ENCODE measurements around the gene MTHFSD. TPM values are rescaled to one million over a fixed set of nuclear protein-coding genes. Genes with fewer than 3 reads are reported as not detected.

MTHFSD gene
- total and polyA plus RNA-seq, 3 donors from 2014 or later: 42.2 to 55.6 (median 45.0) TPM

- TF ChIP-seq POLR2A (IDR thresholded peaks at IDR 0.05) (no peak), CTCF (IDR thresholded peaks at IDR 0.05) (no peak)
- H3K4me1 ChIP-seq: no peaks in the 10 kb centered on the region
- H3K27ac ChIP-seq: no peak overlapping the region
- no peaks in the 10 kb centered on the region for H3K9me3 ChIP-seq
- H3K27me3 ChIP-seq: no peaks in the 10 kb centered on the region
- DNase-seq: no peak
- 84 to 91% methylated on average over 6 of the region's 6 CpGs for WGBS, 2 donors
- intact Hi-C loops (cut with DNase I; ENCODE audit: low total_unique reads): no loop called here
- H3K4me3 ChIP-seq: no peak overlapping the region
- H3K36me3 ChIP-seq (ENCODE audit: low read depth, missing control alignments): no peaks in the 10 kb centered on the region
Measured at GRCh38 chr16:86540894-86541293, 14.1 kb downstream of the MTHFSD start.

- Histone ChIP-seq H3K4me3 (no peak overlapping the region), H3K9me3 (no peaks in the 10 kb centered on the region), H3K36me3 (ENCODE audit: low read depth, missing control alignments) (no peaks in the 10 kb centered on the region), H3K27ac (no peak overlapping the region), H3K27me3 (no peaks in the 10 kb centered on the region), H3K4me1 (no peaks in the 10 kb centered on the region)
- WGBS, 2 donors: 89 to 91% methylated on average over 15 to 17 of the region's 17 CpGs
- no peak for DNase-seq
- TF ChIP-seq POLR2A (IDR thresholded peaks at IDR 0.05) (no peak), CTCF (IDR thresholded peaks at IDR 0.05) (no peak)
- intact Hi-C loops (cut with DNase I; ENCODE audit: low total_unique reads): no loop called here
Measured at GRCh38 chr16:86538196-86538780, 16.7 kb downstream of the MTHFSD start.

- TF ChIP-seq CTCF (IDR thresholded peaks at IDR 0.05): no peak
- no peak for TF ChIP-seq POLR2A (IDR thresholded peaks at IDR 0.05)
Measured at GRCh38 chr16:86537486-86537885, 17.5 kb downstream of the MTHFSD start.

GRCh38 chr16:86536621-86537020, 18.4 kb downstream of the MTHFSD start:
- Histone ChIP-seq H3K27ac (no peak overlapping the region), H3K36me3 (ENCODE audit: low read depth, missing control alignments) (no peaks in the 10 kb centered on the region), H3K4me1 (no peaks in the 10 kb centered on the region), H3K9me3 (no peaks in the 10 kb centered on the region), H3K4me3 (no peak overlapping the region), H3K27me3 (no peaks in the 10 kb centered on the region)
- intact Hi-C loops (cut with DNase I; ENCODE audit: low total_unique reads): no loop called here
- no peak for TF ChIP-seq POLR2A (IDR thresholded peaks at IDR 0.05)
- DNase-seq: no peak
- WGBS, 2 donors: 91 to 96% methylated on average over 16 to 17 of the region's 17 CpGs

More at GRCh38 chr16:86537486-86537885, 17.5 kb downstream of the MTHFSD start:
- Histone ChIP-seq H3K27ac (no peak overlapping the region), H3K9me3 (no peaks in the 10 kb centered on the region), H3K4me3 (no peak overlapping the region), H3K36me3 (ENCODE audit: low read depth, missing control alignments) (no peaks in the 10 kb centered on the region), H3K4me1 (no peaks in the 10 kb centered on the region), H3K27me3 (no peaks in the 10 kb centered on the region)
- no peak for DNase-seq
- WGBS, 2 donors: 95 to 96% methylated on average over 4 of the region's 4 CpGs
- intact Hi-C loops (cut with DNase I; ENCODE audit: low total_unique reads): no loop called here

GRCh38 chr16:86534779-86535615, 20.0 kb downstream of the MTHFSD start:
- Histone ChIP-seq H3K9me3 (no peaks in the 10 kb centered on the region), H3K4me3 (no peak overlapping the region), H3K36me3 (ENCODE audit: low read depth, missing control alignments) (no peaks in the 10 kb centered on the region), H3K27me3 (no peaks in the 10 kb centered on the region), H3K4me1 (no peaks in the 10 kb centered on the region), H3K27ac (no peak overlapping the region)
- WGBS, 2 donors: 88 to 89% methylated on average over 18 of the region's 18 CpGs
- no peak for DNase-seq
- intact Hi-C loops (cut with DNase I; ENCODE audit: low total_unique reads): no loop called here
- no peak for TF ChIP-seq POLR2A (IDR thresholded peaks at IDR 0.05)
- no peak for TF ChIP-seq CTCF (IDR thresholded peaks at IDR 0.05)
